GM23338 (cell line): ENCODE results near the gene BTBD9. TPM values are rescaled to one million over a fixed set of nuclear protein-coding genes. Genes with fewer than 3 reads are reported as not detected.

Experiments used
- ATAC-seq: fragments of 200-7000 bp; cut with Tn5 transposase; 3 replicates; pipeline ENCODE4 v1.9.1; 2020
- DNase-seq: peaks from one replicate; pipeline ENCODE4 v3.0.0-alpha.2; 2015; ENCODE audit warnings: low spot score
- H2AFZ ChIP-seq: fragments of 200-600 bp; sonication (generic); 2 replicates; pipeline ENCODE4 v1.8.0; 2016; ENCODE audit warnings: antibody characterized with exemption, mild to moderate bottlenecking, moderate library complexity
- H3F3A ChIP-seq: fragments of 200-600 bp; sonication (generic); replicated peaks from 2 replicates; pipeline ENCODE4 v1.8.0; 2017; ENCODE audit warnings: antibody characterized with exemption, mixed run types, low read depth
- H3K27ac ChIP-seq: fragments of 200-600 bp; sonication (generic); 2 replicates; pipeline ENCODE4 v1.6.1; 2016; ENCODE audit warnings: low read depth
- H3K27me3 ChIP-seq: fragments of 200-600 bp; sonication (generic); 2 replicates; pipeline ENCODE4 v1.8.0; 2016; ENCODE audit warnings: mild to moderate bottlenecking, mixed run types, moderate library complexity; ENCODE audit not compliant: insufficient read depth
- H3K36me3 ChIP-seq: fragments of 200-600 bp; sonication (generic); 2 replicates; pipeline ENCODE4 v1.8.0; 2016; ENCODE audit warnings: mild to moderate bottlenecking; ENCODE audit not compliant: insufficient read depth
- H3K4me1 ChIP-seq: fragments of 200-600 bp; sonication (generic); 2 replicates; pipeline ENCODE4 v1.8.0; 2016; ENCODE audit warnings: mild to moderate bottlenecking, moderate library complexity; ENCODE audit not compliant: insufficient read depth
- H3K4me2 ChIP-seq: fragments of 200-600 bp; sonication (generic); 2 replicates; pipeline ENCODE4 v1.7.1; 2017; ENCODE audit warnings: mixed run types
- H3K4me3 ChIP-seq: fragments of 200-600 bp; sonication (generic); 2 replicates; pipeline ENCODE4 v1.6.1; 2016; ENCODE audit warnings: mixed run types
- H3K79me2 ChIP-seq: fragments of 200-600 bp; sonication (generic); replicated peaks from 2 replicates; pipeline ENCODE4 v1.8.0; 2017; ENCODE audit warnings: mild to moderate bottlenecking; ENCODE audit not compliant: insufficient read depth
- H3K9me2 ChIP-seq: fragments of 200-600 bp; sonication (generic); 2 replicates; pipeline ENCODE4 v1.8.0; 2017; ENCODE audit not compliant: insufficient read depth
- H4K20me1 ChIP-seq: fragments of 200-600 bp; sonication (generic); replicated peaks from 2 replicates; pipeline ENCODE4 v1.8.0; 2017; ENCODE audit warnings: mild to moderate bottlenecking; ENCODE audit not compliant: insufficient read depth
- H3K27ac Mint-ChIP-seq: 2 replicates; pipeline ENCODE4 v1.8.0; 2020; ENCODE audit warnings: inconsistent platforms, mild to moderate bottlenecking, moderate library complexity, mixed read lengths
- H3K27me3 Mint-ChIP-seq: 3 replicates; pipeline ENCODE4 v1.8.0; 2022; ENCODE audit warnings: low read depth, mild to moderate bottlenecking, moderate library complexity, mixed read lengths, inconsistent platforms; ENCODE audit not compliant: insufficient read depth, poor library complexity
- H3K36me3 Mint-ChIP-seq: 3 replicates; pipeline ENCODE4 v1.8.0; 2021; ENCODE audit warnings: low read depth, mild to moderate bottlenecking, inconsistent platforms, moderate library complexity, mixed read lengths
- H3K4me1 Mint-ChIP-seq: 3 replicates; pipeline ENCODE4 v1.8.0; 2020; ENCODE audit warnings: mild to moderate bottlenecking, inconsistent platforms, mixed read lengths
- H3K4me3 Mint-ChIP-seq: 3 replicates; pipeline ENCODE4 v1.8.0; 2021; ENCODE audit warnings: moderate library complexity, mild to moderate bottlenecking, inconsistent platforms, mixed read lengths
- H3K9me3 Mint-ChIP-seq: 3 replicates; pipeline ENCODE4 v1.8.0; 2020; ENCODE audit warnings: moderate library complexity, mild to moderate bottlenecking, inconsistent platforms, mixed read lengths
- CREB1 ChIP-seq: fragments of 250-450 bp; sonication (Bioruptor Pico); IDR thresholded peaks from 2 replicates; pipeline ENCODE4 v1.5.0; 2020; ENCODE audit warnings: low read depth, mild to moderate bottlenecking, moderate library complexity
- ETS1 ChIP-seq: IDR thresholded peaks from 2 replicates; pipeline ENCODE4 v1.6.1; 2016; ENCODE audit warnings: antibody characterized with exemption
- EZH2 ChIP-seq: fragments of 200-600 bp; sonication (generic); IDR thresholded peaks from one replicate; pipeline ENCODE4 v1.8.0; 2017; ENCODE audit warnings: antibody characterized with exemption, mild to moderate bottlenecking, low read depth; ENCODE audit not compliant: unreplicated experiment
- EZH2phosphoT487 ChIP-seq: fragments of 200-600 bp; sonication (generic); IDR thresholded peaks from one replicate; pipeline ENCODE4 v1.8.1; 2018; ENCODE audit warnings: antibody characterized with exemption; ENCODE audit not compliant: unreplicated experiment
- JUNB ChIP-seq: IDR thresholded peaks from one replicate; pipeline ENCODE4 v1.6.1; 2016; ENCODE audit warnings: antibody characterized with exemption; ENCODE audit not compliant: unreplicated experiment
- NANOG ChIP-seq: IDR thresholded peaks from 2 replicates; pipeline ENCODE4 v1.6.1; 2016; ENCODE audit warnings: antibody characterized with exemption, borderline replicate concordance
- POLR2AphosphoS5 ChIP-seq: IDR thresholded peaks from 2 replicates; pipeline ENCODE4 v1.6.1; 2016; ENCODE audit warnings: antibody characterized with exemption, low read depth
- REST ChIP-seq: IDR thresholded peaks from one replicate; pipeline ENCODE4 v1.6.1; 2018; ENCODE audit warnings: antibody characterized with exemption; ENCODE audit not compliant: unreplicated experiment
- STAT1 ChIP-seq: IDR thresholded peaks from one replicate; pipeline ENCODE4 v1.6.1; 2016; ENCODE audit warnings: antibody characterized with exemption; ENCODE audit not compliant: unreplicated experiment
- ZNF114 ChIP-seq: fragments of 250-450 bp; sonication (Bioruptor Pico); IDR thresholded peaks from 2 replicates; pipeline ENCODE4 v1.5.0; 2020; ENCODE audit warnings: mild to moderate bottlenecking, moderate library complexity
- ZNF331 ChIP-seq: fragments of 250-450 bp; sonication (Bioruptor Pico); IDR thresholded peaks from 2 replicates; pipeline ENCODE4 v1.5.0; 2020; ENCODE audit warnings: low read depth, mild to moderate bottlenecking, moderate library complexity
- polyA plus RNA-seq: library from polyadenylated mRNA; unstranded; fragments of >200 nt; fragmentation: Nextera tagmentation; extraction: Ambion mirVana; gene quantifications from 2 replicates; pipeline ENCODE4 v1.2.1, GENCODE V29; 2016
- total RNA-seq: library from RNA; depleted of rRNA; stranded (reverse); fragments of >200 nt; shearing (Covaris generic); gene quantifications from 2 replicates; pipeline ENCODE4 v1.2.3, GENCODE V29; 2014
- TF ChIP-seq, protein P1 (sequence below): fragments of 250-450 bp; sonication (Bioruptor Pico); IDR thresholded peaks from 2 replicates; pipeline ENCODE4 v1.5.0; 2020; ENCODE audit warnings: mild to moderate bottlenecking, moderate library complexity
- TF ChIP-seq, protein P2 (sequence below), 2 experiments: fragments of 200-600 bp in 1 of 2; sonication (generic) in 1 of 2; conservative IDR thresholded peaks; 2 replicates each; pipeline versions ENCODE4 v1.5.1 to v1.6.1; 2016 to 2017; ENCODE audit warnings: antibody characterized with exemption in 2 of 2, low read depth in 2 of 2, mild to moderate bottlenecking in 2 of 2, moderate library complexity in 1 of 2

The BTBD9 gene
- total and polyA plus RNA-seq, 2 experiments from 2014 or later, result 4.2 to 5.3 TPM

DNA sequence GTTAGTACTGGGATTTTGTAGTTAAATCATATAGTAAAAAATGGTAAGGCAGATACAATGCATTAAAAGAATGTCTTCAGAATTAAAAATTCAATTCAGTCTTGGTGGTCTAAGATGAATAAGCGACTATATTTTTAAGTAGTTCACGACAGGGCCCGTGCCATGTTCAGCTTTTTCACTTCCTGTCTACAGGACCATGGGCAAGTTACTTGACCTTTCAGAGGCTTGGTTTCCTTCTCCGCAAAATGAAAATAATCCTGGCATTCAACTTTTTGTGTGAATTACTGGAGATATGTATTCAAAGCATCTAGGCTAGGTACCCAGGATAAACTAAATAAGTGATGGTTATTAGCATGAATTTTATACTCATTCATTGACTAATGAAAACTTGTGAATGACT lies 216.0 kb downstream of the BTBD9 start:
- Histone ChIP-seq H3F3A (no peaks in the 10 kb centered on the region), H3K27me3 (no peaks in the 10 kb centered on the region), H3K4me2 (no peak overlapping the region), H3K4me3 (no peak overlapping the region), H3K79me2 (no peaks in the 10 kb centered on the region), H3K27ac (no peak overlapping the region), H3K36me3 (no peaks in the 10 kb centered on the region), H3K4me1 (peaks cover 17% of the 10 kb centered on the region), H2AFZ (no peak overlapping the region), H3K9me2 (no peaks in the 10 kb centered on the region), H4K20me1 (no peaks in the 10 kb centered on the region)
- no peak for ATAC-seq
- DNase-seq, result no peak
- peaks cover 25% of the 10 kb centered on the region for H3K4me1 Mint-ChIP-seq
- no peaks in the 10 kb centered on the region for H3K9me3 Mint-ChIP-seq
- peaks cover 6% of the 10 kb centered on the region for H3K27me3 Mint-ChIP-seq
- no peak overlapping the region for H3K27ac Mint-ChIP-seq
- no peaks in the 10 kb centered on the region for H3K36me3 Mint-ChIP-seq
- no peak overlapping the region for H3K4me3 Mint-ChIP-seq
- TF ChIP-seq, protein P1, sequence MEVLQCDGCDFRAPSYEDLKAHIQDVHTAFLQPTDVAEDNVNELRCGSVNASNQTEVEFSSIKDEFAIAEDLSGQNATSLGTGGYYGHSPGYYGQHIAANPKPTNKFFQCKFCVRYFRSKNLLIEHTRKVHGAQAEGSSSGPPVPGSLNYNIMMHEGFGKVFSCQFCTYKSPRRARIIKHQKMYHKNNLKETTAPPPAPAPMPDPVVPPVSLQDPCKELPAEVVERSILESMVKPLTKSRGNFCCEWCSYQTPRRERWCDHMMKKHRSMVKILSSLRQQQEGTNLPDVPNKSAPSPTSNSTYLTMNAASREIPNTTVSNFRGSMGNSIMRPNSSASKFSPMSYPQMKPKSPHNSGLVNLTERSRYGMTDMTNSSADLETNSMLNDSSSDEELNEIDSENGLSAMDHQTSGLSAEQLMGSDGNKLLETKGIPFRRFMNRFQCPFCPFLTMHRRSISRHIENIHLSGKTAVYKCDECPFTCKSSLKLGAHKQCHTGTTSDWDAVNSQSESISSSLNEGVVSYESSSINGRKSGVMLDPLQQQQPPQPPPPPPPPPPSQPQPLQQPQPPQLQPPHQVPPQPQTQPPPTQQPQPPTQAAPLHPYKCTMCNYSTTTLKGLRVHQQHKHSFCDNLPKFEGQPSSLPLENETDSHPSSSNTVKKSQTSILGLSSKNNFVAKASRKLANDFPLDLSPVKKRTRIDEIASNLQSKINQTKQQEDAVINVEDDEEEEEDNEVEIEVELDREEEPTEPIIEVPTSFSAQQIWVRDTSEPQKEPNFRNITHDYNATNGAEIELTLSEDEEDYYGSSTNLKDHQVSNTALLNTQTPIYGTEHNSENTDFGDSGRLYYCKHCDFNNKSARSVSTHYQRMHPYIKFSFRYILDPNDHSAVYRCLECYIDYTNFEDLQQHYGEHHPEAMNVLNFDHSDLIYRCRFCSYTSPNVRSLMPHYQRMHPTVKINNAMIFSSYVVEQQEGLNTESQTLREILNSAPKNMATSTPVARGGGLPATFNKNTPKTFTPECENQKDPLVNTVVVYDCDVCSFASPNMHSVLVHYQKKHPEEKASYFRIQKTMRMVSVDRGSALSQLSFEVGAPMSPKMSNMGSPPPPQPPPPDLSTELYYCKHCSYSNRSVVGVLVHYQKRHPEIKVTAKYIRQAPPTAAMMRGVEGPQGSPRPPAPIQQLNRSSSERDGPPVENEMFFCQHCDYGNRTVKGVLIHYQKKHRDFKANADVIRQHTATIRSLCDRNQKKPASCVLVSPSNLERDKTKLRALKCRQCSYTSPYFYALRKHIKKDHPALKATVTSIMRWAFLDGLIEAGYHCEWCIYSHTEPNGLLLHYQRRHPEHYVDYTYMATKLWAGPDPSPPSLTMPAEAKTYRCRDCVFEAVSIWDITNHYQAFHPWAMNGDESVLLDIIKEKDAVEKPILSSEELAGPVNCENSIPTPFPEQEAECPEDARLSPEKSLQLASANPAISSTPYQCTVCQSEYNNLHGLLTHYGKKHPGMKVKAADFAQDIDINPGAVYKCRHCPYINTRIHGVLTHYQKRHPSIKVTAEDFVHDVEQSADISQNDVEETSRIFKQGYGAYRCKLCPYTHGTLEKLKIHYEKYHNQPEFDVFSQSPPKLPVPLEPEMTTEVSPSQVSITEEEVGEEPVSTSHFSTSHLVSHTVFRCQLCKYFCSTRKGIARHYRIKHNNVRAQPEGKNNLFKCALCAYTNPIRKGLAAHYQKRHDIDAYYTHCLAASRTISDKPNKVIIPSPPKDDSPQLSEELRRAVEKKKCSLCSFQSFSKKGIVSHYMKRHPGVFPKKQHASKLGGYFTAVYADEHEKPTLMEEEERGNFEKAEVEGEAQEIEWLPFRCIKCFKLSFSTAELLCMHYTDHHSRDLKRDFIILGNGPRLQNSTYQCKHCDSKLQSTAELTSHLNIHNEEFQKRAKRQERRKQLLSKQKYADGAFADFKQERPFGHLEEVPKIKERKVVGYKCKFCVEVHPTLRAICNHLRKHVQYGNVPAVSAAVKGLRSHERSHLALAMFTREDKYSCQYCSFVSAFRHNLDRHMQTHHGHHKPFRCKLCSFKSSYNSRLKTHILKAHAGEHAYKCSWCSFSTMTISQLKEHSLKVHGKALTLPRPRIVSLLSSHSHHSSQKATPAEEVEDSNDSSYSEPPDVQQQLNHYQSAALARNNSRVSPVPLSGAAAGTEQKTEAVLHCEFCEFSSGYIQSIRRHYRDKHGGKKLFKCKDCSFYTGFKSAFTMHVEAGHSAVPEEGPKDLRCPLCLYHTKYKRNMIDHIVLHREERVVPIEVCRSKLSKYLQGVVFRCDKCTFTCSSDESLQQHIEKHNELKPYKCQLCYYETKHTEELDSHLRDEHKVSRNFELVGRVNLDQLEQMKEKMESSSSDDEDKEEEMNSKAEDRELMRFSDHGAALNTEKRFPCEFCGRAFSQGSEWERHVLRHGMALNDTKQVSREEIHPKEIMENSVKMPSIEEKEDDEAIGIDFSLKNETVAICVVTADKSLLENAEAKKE (CRISPR knock-in tag), result no peak
- TF ChIP-seq JUNB, result no peak
- no peak for TF ChIP-seq ETS1
- TF ChIP-seq STAT1, result no peak
- TF ChIP-seq NANOG, result no peak
- no peak for TF ChIP-seq ZNF114 (CRISPR knock-in tag)
- TF ChIP-seq ZNF331 (CRISPR knock-in tag), result no peak
- no peak for TF ChIP-seq EZH2
- no peak for TF ChIP-seq EZH2phosphoT487
- TF ChIP-seq REST, result no peak
- TF ChIP-seq POLR2AphosphoS5, result no peak
- TF ChIP-seq, protein P2, sequence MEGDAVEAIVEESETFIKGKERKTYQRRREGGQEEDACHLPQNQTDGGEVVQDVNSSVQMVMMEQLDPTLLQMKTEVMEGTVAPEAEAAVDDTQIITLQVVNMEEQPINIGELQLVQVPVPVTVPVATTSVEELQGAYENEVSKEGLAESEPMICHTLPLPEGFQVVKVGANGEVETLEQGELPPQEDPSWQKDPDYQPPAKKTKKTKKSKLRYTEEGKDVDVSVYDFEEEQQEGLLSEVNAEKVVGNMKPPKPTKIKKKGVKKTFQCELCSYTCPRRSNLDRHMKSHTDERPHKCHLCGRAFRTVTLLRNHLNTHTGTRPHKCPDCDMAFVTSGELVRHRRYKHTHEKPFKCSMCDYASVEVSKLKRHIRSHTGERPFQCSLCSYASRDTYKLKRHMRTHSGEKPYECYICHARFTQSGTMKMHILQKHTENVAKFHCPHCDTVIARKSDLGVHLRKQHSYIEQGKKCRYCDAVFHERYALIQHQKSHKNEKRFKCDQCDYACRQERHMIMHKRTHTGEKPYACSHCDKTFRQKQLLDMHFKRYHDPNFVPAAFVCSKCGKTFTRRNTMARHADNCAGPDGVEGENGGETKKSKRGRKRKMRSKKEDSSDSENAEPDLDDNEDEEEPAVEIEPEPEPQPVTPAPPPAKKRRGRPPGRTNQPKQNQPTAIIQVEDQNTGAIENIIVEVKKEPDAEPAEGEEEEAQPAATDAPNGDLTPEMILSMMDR (conservative IDR thresholded peaks at IDR 0.05; ENCODE audit: low read depth in 2 of 2), result no peak
- no peak for TF ChIP-seq CREB1 (CRISPR knock-in tag)
